K562 (cell line): ENCODE data around the gene ZSWIM7. TPM values are rescaled to one million over a fixed set of nuclear protein-coding genes. Genes with fewer than 3 reads are reported as not detected.

Source experiments
- EP400 ChIP-seq: fragments of 450-650 bp; IDR thresholded peaks from 2 replicates; pipeline ENCODE4 v1.6.1; 2017; ENCODE audit warnings: antibody characterized with exemption, mild to moderate bottlenecking, moderate library complexity
- KAT2B ChIP-seq: IDR thresholded peaks from one replicate; pipeline ENCODE4 v1.6.1; 2012; ENCODE audit warnings: low read depth, mild to moderate bottlenecking, control low read depth, inconsistent platforms, low read length, moderate library complexity
- KDM5B ChIP-seq: fragments of 200-600 bp; sonication (generic); IDR thresholded peaks from 2 replicates; pipeline ENCODE4 v1.6.1; 2012; ENCODE audit warnings: low read depth, mild to moderate bottlenecking, moderate library complexity, low read length, control low read depth, inconsistent platforms; ENCODE audit not compliant: insufficient replicate concordance
- MAFG ChIP-seq: fragments of 450-650 bp; conservative IDR thresholded peaks from 2 replicates; pipeline ENCODE4 v1.6.1; 2016; ENCODE audit warnings: missing genetic modification characterization, missing compliant biosample characterization
- NR2C2 ChIP-seq, 2 experiments: fragments of 200-800 bp in 1 of 2; sonication (Bioruptor generic) in 1 of 2; sonication (generic) in 1 of 2; formaldehyde crosslinking in 1 of 2; IDR thresholded peaks; 2 replicates each; pipeline versions ENCODE4 v1.6.1 to v1.8.0; 2016 to 2022; ENCODE audit warnings: mild to moderate bottlenecking in 1 of 2, missing compliant biosample characterization in 1 of 2, missing genetic modification characterization in 1 of 2, missing genetic modification reagents in 1 of 2
- SPI1 ChIP-seq: IDR thresholded peaks from 2 replicates; pipeline ENCODE4 v1.6.1; 2011; ENCODE audit warnings: low read depth, low read length, control low read depth, borderline replicate concordance
- ZNF143 ChIP-seq: sonication (generic); formaldehyde crosslinking; IDR thresholded peaks from 2 replicates; pipeline ENCODE4 v1.9.0; 2022; ENCODE audit warnings: mild to moderate bottlenecking, missing genetic modification reagents
- polyA plus RNA-seq, 8 experiments: library from polyadenylated mRNA; depleted of rRNA in 4 of 8; stranded (reverse) in 5 of 8; unstranded in 3 of 8; fragments of >200 nt; fragmentation: Nextera tagmentation in 2 of 8; fragmentation: Illumina TruSeq in 1 of 8; extraction: Ambion mirVana in 2 of 8; extraction: Trizol in 1 of 8; gene quantifications; 2 replicates each; pipeline versions ENCODE4 v1.2.1 to v1.2.3, GENCODE V29; 2011 to 2014; ENCODE audit warnings: inconsistent platforms in 1 of 8, missing spikeins in 1 of 8
- total RNA-seq, 7 experiments: library from RNA; depleted of rRNA in 6 of 7; stranded (reverse); fragments of >200 nt in 6 of 7; fragmentation: Illumina TruSeq in 2 of 7; extraction: Trizol in 2 of 7; gene quantifications; 2 replicates each; pipeline versions ENCODE4 v1.2.1 to v1.2.3, GENCODE V29; 2011 to 2021; ENCODE audit warnings: low replicate concordance in 1 of 7
- TF ChIP-seq, protein P1 (sequence below), 2 experiments: fragments of 450-650 bp; formaldehyde crosslinking in 1 of 2; IDR thresholded peaks; 2 replicates each; pipeline versions ENCODE4 v1.4.0 to v1.6.1; 2014 to 2020; ENCODE audit warnings: mild to moderate bottlenecking in 2 of 2, borderline replicate concordance in 1 of 2, low read depth in 1 of 2
- TF ChIP-seq, protein P2 (sequence below): sonication (generic); formaldehyde crosslinking; IDR thresholded peaks from 2 replicates; pipeline ENCODE4 v1.8.0; 2023; ENCODE audit warnings: missing genetic modification reagents, mild to moderate bottlenecking, borderline replicate concordance
- TF ChIP-seq, protein P3 (sequence below): fragments of 250-450 bp; sonication (Bioruptor Pico); IDR thresholded peaks from 2 replicates; pipeline ENCODE4 v1.8.0; 2021; ENCODE audit warnings: mild to moderate bottlenecking, moderate library complexity

Gene ZSWIM7
- total and polyA plus RNA-seq, 9 of the 15 experiments (the other 6 are each of a cell fraction or from before 2014, with no cell fraction given), result 5.9 to 18.7 (median 9.5) TPM

DNA sequence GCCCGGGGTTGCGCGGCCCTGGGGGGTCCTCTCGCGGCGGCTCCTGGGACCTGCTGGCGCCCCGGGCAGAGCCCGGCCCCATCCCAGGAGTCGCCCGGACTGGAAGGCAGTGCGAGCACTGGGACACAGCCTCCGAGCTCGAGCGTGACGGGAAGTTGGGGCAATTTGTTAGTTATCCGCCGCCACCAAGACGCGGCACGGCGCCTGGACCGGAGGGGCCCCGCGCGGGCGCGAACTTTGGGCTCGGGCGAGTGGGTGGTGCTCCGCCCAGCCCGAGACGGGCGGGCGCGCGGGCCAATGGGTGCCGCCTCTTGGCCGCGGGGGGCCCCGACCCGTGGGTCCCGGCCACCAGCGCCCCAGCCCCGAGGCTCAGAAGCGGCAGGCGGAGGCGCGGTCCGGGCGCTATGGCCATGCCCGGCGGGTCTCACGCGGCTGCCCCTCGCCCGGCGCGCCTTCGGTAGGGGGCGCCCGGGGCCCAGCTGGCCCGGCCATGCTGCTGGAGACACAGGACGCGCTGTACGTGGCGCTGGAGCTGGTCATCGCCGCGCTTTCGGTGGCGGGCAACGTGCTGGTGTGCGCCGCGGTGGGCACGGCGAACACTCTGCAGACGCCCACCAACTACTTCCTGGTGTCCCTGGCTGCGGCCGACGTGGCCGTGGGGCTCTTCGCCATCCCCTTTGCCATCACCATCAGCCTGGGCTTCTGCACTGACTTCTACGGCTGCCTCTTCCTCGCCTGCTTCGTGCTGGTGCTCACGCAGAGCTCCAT lies 54.6 kb downstream of the ZSWIM7 start, which contains the start of gene ADORA2B (continued):
- TF ChIP-seq, protein P1, sequence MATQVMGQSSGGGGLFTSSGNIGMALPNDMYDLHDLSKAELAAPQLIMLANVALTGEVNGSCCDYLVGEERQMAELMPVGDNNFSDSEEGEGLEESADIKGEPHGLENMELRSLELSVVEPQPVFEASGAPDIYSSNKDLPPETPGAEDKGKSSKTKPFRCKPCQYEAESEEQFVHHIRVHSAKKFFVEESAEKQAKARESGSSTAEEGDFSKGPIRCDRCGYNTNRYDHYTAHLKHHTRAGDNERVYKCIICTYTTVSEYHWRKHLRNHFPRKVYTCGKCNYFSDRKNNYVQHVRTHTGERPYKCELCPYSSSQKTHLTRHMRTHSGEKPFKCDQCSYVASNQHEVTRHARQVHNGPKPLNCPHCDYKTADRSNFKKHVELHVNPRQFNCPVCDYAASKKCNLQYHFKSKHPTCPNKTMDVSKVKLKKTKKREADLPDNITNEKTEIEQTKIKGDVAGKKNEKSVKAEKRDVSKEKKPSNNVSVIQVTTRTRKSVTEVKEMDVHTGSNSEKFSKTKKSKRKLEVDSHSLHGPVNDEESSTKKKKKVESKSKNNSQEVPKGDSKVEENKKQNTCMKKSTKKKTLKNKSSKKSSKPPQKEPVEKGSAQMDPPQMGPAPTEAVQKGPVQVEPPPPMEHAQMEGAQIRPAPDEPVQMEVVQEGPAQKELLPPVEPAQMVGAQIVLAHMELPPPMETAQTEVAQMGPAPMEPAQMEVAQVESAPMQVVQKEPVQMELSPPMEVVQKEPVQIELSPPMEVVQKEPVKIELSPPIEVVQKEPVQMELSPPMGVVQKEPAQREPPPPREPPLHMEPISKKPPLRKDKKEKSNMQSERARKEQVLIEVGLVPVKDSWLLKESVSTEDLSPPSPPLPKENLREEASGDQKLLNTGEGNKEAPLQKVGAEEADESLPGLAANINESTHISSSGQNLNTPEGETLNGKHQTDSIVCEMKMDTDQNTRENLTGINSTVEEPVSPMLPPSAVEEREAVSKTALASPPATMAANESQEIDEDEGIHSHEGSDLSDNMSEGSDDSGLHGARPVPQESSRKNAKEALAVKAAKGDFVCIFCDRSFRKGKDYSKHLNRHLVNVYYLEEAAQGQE (IDR thresholded peaks at IDR 0.05; ENCODE audit: borderline replicate concordance), result peak; percentile 64; the same call in 1 of the 2 replicates
- TF ChIP-seq, protein P1 (CRISPR knock-in tag; IDR thresholded peaks at IDR 0.05; ENCODE audit: low read depth), result 0 out of 2 replicates have a peak, but pooled peaks have one; percentile 27
- TF ChIP-seq KDM5B (peak; percentile 46), SPI1 (no peak), NR2C2 (CRISPR knock-in tag; IDR thresholded peaks at IDR 0.05) (no peak), NR2C2 (tag; IDR thresholded peaks at IDR 0.05) (no peak), KAT2B (no peak), EP400 (peak; percentile 72; the same call in 1 of the 2 replicates), MAFG (no peak), ZNF143 (CRISPR knock-in tag) (no peak)
- TF ChIP-seq, protein P2, sequence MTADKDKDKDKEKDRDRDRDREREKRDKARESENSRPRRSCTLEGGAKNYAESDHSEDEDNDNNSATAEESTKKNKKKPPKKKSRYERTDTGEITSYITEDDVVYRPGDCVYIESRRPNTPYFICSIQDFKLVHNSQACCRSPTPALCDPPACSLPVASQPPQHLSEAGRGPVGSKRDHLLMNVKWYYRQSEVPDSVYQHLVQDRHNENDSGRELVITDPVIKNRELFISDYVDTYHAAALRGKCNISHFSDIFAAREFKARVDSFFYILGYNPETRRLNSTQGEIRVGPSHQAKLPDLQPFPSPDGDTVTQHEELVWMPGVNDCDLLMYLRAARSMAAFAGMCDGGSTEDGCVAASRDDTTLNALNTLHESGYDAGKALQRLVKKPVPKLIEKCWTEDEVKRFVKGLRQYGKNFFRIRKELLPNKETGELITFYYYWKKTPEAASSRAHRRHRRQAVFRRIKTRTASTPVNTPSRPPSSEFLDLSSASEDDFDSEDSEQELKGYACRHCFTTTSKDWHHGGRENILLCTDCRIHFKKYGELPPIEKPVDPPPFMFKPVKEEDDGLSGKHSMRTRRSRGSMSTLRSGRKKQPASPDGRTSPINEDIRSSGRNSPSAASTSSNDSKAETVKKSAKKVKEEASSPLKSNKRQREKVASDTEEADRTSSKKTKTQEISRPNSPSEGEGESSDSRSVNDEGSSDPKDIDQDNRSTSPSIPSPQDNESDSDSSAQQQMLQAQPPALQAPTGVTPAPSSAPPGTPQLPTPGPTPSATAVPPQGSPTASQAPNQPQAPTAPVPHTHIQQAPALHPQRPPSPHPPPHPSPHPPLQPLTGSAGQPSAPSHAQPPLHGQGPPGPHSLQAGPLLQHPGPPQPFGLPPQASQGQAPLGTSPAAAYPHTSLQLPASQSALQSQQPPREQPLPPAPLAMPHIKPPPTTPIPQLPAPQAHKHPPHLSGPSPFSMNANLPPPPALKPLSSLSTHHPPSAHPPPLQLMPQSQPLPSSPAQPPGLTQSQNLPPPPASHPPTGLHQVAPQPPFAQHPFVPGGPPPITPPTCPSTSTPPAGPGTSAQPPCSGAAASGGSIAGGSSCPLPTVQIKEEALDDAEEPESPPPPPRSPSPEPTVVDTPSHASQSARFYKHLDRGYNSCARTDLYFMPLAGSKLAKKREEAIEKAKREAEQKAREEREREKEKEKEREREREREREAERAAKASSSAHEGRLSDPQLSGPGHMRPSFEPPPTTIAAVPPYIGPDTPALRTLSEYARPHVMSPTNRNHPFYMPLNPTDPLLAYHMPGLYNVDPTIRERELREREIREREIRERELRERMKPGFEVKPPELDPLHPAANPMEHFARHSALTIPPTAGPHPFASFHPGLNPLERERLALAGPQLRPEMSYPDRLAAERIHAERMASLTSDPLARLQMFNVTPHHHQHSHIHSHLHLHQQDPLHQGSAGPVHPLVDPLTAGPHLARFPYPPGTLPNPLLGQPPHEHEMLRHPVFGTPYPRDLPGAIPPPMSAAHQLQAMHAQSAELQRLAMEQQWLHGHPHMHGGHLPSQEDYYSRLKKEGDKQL (CRISPR knock-in tag), result no peak
- TF ChIP-seq, protein P3, sequence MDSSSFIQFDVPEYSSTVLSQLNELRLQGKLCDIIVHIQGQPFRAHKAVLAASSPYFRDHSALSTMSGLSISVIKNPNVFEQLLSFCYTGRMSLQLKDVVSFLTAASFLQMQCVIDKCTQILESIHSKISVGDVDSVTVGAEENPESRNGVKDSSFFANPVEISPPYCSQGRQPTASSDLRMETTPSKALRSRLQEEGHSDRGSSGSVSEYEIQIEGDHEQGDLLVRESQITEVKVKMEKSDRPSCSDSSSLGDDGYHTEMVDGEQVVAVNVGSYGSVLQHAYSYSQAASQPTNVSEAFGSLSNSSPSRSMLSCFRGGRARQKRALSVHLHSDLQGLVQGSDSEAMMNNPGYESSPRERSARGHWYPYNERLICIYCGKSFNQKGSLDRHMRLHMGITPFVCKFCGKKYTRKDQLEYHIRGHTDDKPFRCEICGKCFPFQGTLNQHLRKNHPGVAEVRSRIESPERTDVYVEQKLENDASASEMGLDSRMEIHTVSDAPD (CRISPR knock-in tag), result no peak
